ENCODE results near the gene C12orf43.

- TF ChIP-seq CTCF (optimal IDR thresholded peaks at IDR 0.05 in 1 of 3, IDR thresholded peaks at IDR 0.05 in 1 of 3, conservative IDR thresholded peaks at IDR 0.05 in 1 of 3; ENCODE audit: extremely low read depth in 1 of 3, insufficient read depth in 2 of 3, low read length in 3 of 3) (no peak), EZH2 (IDR thresholded peaks at IDR 0.05; ENCODE audit: low read length) (no peak)
Measured at GRCh38 chr12:120955232-120955631, 61.1 kb downstream of the C12orf43 start.
